GM13977 (cell line): ENCODE measurements around the gene OR4D10.
A peak's percentile ranks its signal among the peaks of the same experiment; 100 is the strongest.

Experiments
- DNase-seq: peaks from one replicate; pipeline ENCODE4 v3.0.0; 2012; ENCODE audit warnings: low spot score
- CTCF ChIP-seq: IDR thresholded peaks from 2 replicates; pipeline ENCODE4 v1.5.1; 2012; ENCODE audit warnings: mild to moderate bottlenecking, control low read depth; ENCODE audit not compliant: insufficient read depth; ENCODE audit errors: extremely low read depth, missing control alignments
- in situ Hi-C: fragments of 300-500 bp; cut with MboI; formaldehyde crosslinking; loops from one replicate; pipeline ENCODE4 v1.12.0; 2022; ENCODE audit warnings: low sequenced_read_pairs, low pct_unique_long_range_greater_than_20kb, mixed read lengths, inconsistent platforms; ENCODE audit not compliant: unreplicated experiment

Gene OR4D10

GRCh38 chr11:59475176-59475575 is 2.1 kb downstream of the OR4D10 start:
- DNase-seq = no peak
- in situ Hi-C loops = no loop called here

GRCh38 chr11:59479906-59480305 is 6.8 kb downstream of the OR4D10 start:
- DNase-seq = no peak
- no peak for TF ChIP-seq CTCF
- in situ Hi-C loops = no loop called here

More at GRCh38 chr11:59475176-59475575, 2.1 kb downstream of the OR4D10 start:
- no peak for TF ChIP-seq CTCF

GRCh38 chr11:59480359-59480758 is 7.2 kb downstream of the OR4D10 start:
- no peak for TF ChIP-seq CTCF
- in situ Hi-C loops = no loop called here
- DNase-seq = no peak

- DNase-seq = peak; percentile 15
- no peak for TF ChIP-seq CTCF
- in situ Hi-C loops = no loop called here
These were observed 28.8 kb downstream of the OR4D10 start for GRCh38 chr11:59501931-59502330.

- no peak for DNase-seq
- no peak for TF ChIP-seq CTCF
- in situ Hi-C loops = no loop called here
These were observed 30.2 kb downstream of the OR4D10 start, which contains the start of gene OR4D11 for GRCh38 chr11:59503276-59503675. Gene OR4D11, plus strand, starts transcription at chr11:59503576. Its CDS starts 0 bp downstream, at chr11:59503576.

GRCh38 chr11:59510941-59511589 is 38.0 kb downstream of the OR4D10 start, which contains the start of gene OR4D9:
Gene OR4D9, plus strand, starts transcription at chr11:59511539. Its CDS starts 3,374 bp downstream, at chr11:59514913.
- no peak for DNase-seq
- TF ChIP-seq CTCF = no peak
- in situ Hi-C loops = no loop called here
